HL-60 (cell line): Measurements from ENCODE around the gene GXYLT2.

Experiments
- DNase-seq, 2 experiments: peaks; one replicate each; pipeline ENCODE4 v3.0.0-alpha.2; 2010 to 2020; ENCODE audit warnings: low read depth in 1 of 2, low spot score in 1 of 2
- H3K27ac ChIP-seq: fragments of 250-450 bp; sonication (Bioruptor Pico); replicated peaks from 2 replicates; pipeline ENCODE4 v1.5.1; 2020; ENCODE audit warnings: mild to moderate bottlenecking, moderate library complexity
- H3K27me3 ChIP-seq: fragments of 250-450 bp; sonication (Bioruptor Pico); 2 replicates; pipeline ENCODE4 v1.5.1; 2021; ENCODE audit warnings: mild to moderate bottlenecking, moderate library complexity; ENCODE audit not compliant: insufficient read depth, poor library complexity, severe bottlenecking
- H3K4me3 ChIP-seq: replicated peaks from 2 replicates; pipeline ENCODE4 v1.5.1; 2011; ENCODE audit warnings: mild to moderate bottlenecking, control low read depth, low read length; ENCODE audit not compliant: insufficient read depth
- CTCF ChIP-seq: IDR thresholded peaks from one replicate; pipeline ENCODE4 v1.5.1; 2011; ENCODE audit warnings: low read length, control low read depth, inconsistent platforms; ENCODE audit not compliant: insufficient read depth
- GABPA ChIP-seq: IDR thresholded peaks from 2 replicates; pipeline ENCODE4 v1.6.1; 2012; ENCODE audit warnings: low read depth
- POLR2AphosphoS5 ChIP-seq: IDR thresholded peaks from 2 replicates; pipeline ENCODE4 v1.6.1; 2012; ENCODE audit warnings: low read depth
- REST ChIP-seq: IDR thresholded peaks from 2 replicates; pipeline ENCODE4 v1.6.1; 2012; ENCODE audit warnings: low read depth; ENCODE audit not compliant: insufficient replicate concordance
- SPI1 ChIP-seq: IDR thresholded peaks from 2 replicates; pipeline ENCODE4 v1.6.1; 2012; ENCODE audit warnings: low read depth, mild to moderate bottlenecking, borderline replicate concordance

Gene GXYLT2

GRCh38 chr3:72942427-72942826 is 54.6 kb downstream of the GXYLT2 start:
- DNase-seq, result no peak
- Histone ChIP-seq H3K27ac (no peak overlapping the region), H3K4me3 (no peak overlapping the region), H3K27me3 (no peaks in the 10 kb centered on the region)
- TF ChIP-seq REST (no peak), CTCF (no peak), POLR2AphosphoS5 (no peak), SPI1 (no peak), GABPA (no peak)

- H3K27ac ChIP-seq, result no peak overlapping the region
- no peak overlapping the region for H3K4me3 ChIP-seq
- DNase-seq, result peak in 1 of 2 experiments; percentile 16
- TF ChIP-seq POLR2AphosphoS5 (no peak), REST (no peak), SPI1 (no peak), CTCF (no peak), GABPA (no peak)
- H3K27me3 ChIP-seq, result no peaks in the 10 kb centered on the region
Observed at GRCh38 chr3:72944696-72945095, 56.9 kb downstream of the GXYLT2 start.

GRCh38 chr3:72947715-72948490 is 60.1 kb downstream of the GXYLT2 start:
- no peak overlapping the region for H3K27ac ChIP-seq
- TF ChIP-seq CTCF (no peak), GABPA (no peak), POLR2AphosphoS5 (no peak), SPI1 (no peak), REST (no peak)
- no peaks in the 10 kb centered on the region for H3K27me3 ChIP-seq
- DNase-seq, result no peak
- no peak overlapping the region for H3K4me3 ChIP-seq
